Activated CD4-positive, CD25-positive, alpha-beta regulatory T cell (primary cell): ENCODE results near the gene ARHGAP25.
A peak's percentile ranks its signal among the peaks of the same experiment; 100 is the strongest.

Source experiments
- DNase-seq, 4 experiments: peaks; one replicate each; lab custom pipeline; 2025; lab: John Stamatoyannopoulos, UW

The ARHGAP25 gene

GRCh38 chr2:68766376-68766845 is 31.8 kb downstream of the ARHGAP25 start:
- DNase-seq = peak in 2 of 4 experiments; percentile 20 to 35

GRCh38 chr2:68767031-68767961 is 32.7 kb downstream of the ARHGAP25 start:
- DNase-seq = peak in 2 of 4 experiments; percentile 19 to 45

- DNase-seq = no peak
Observed at GRCh38 chr2:68767996-68768395, 33.4 kb downstream of the ARHGAP25 start.

GRCh38 chr2:68768461-68768860 is 33.9 kb downstream of the ARHGAP25 start:
- DNase-seq = no peak

- DNase-seq = no peak
Observed at GRCh38 chr2:68768951-68769350, 34.3 kb downstream of the ARHGAP25 start.

GRCh38 chr2:68769586-68770270 is 35.1 kb downstream of the ARHGAP25 start:
- DNase-seq = no peak

GRCh38 chr2:68770271-68771111 is 35.9 kb downstream of the ARHGAP25 start:
- no peak for DNase-seq

GRCh38 chr2:68771211-68771751 is 36.7 kb downstream of the ARHGAP25 start:
- no peak for DNase-seq

GRCh38 chr2:68772109-68772508 is 37.5 kb downstream of the ARHGAP25 start:
- DNase-seq = no peak

- DNase-seq = peak in 3 of 4 experiments; percentile 28 to 39 (median 35)
Observed at GRCh38 chr2:68774569-68775271, 40.1 kb downstream of the ARHGAP25 start.

GRCh38 chr2:68775272-68775842 is 40.7 kb downstream of the ARHGAP25 start:
- no peak for DNase-seq

GRCh38 chr2:68776124-68776523 is 41.5 kb downstream of the ARHGAP25 start:
- DNase-seq = no peak

- no peak for DNase-seq
Observed at GRCh38 chr2:68779595-68779994, 45.0 kb downstream of the ARHGAP25 start.

GRCh38 chr2:68784188-68784587 is 49.6 kb downstream of the ARHGAP25 start:
- no peak for DNase-seq

GRCh38 chr2:68784915-68785314 is 50.3 kb downstream of the ARHGAP25 start:
- no peak for DNase-seq

GRCh38 chr2:68787356-68787755 is 52.7 kb downstream of the ARHGAP25 start:
- no peak for DNase-seq

- DNase-seq = peak in 2 of 4 experiments; percentile 22 to 50
Observed at GRCh38 chr2:68789603-68790002, 55.0 kb downstream of the ARHGAP25 start.

GRCh38 chr2:68790600-68790999 is 56.0 kb downstream of the ARHGAP25 start:
- no peak for DNase-seq

GRCh38 chr2:68791914-68792313 is 57.3 kb downstream of the ARHGAP25 start:
- no peak for DNase-seq

- no peak for DNase-seq
Observed at GRCh38 chr2:68792751-68793150, 58.1 kb downstream of the ARHGAP25 start.
